GM11168 (cell line): ENCODE data around the gene BAIAP2L2.
"Not testable (repeated sequence)": the region's sequence is repeated elsewhere in the genome, so short reads cannot be mapped to it uniquely, and the experiment has no call there.

Source experiments
- in situ Hi-C: fragments of 300-500 bp; cut with MboI; formaldehyde crosslinking; loops from one replicate; pipeline ENCODE4 v1.12.0; 2022; ENCODE audit warnings: low sequenced_read_pairs; ENCODE audit not compliant: unreplicated experiment

Gene BAIAP2L2

GRCh38 chr22:38110008-38110862, at the start of gene BAIAP2L2:
BAIAP2L2 (minus strand) TSS chr22:38110684; CDS start chr22:38110525, 159 bp downstream.
- in situ Hi-C loops = no loop called here

GRCh38 chr22:38155703-38156102, 45.2 kb upstream of the BAIAP2L2 start:
- in situ Hi-C loops = no loop called here

- in situ Hi-C loops = not testable (repeated sequence)
These were observed 44.1 kb upstream of the BAIAP2L2 start for GRCh38 chr22:38154563-38154915.

- in situ Hi-C loops = no loop called here
These were observed 43.5 kb upstream of the BAIAP2L2 start for GRCh38 chr22:38153821-38154562.

GRCh38 chr22:38151126-38151500, 40.6 kb upstream of the BAIAP2L2 start:
- in situ Hi-C loops = no loop called here

- in situ Hi-C loops = no loop called here
These were observed 37.8 kb upstream of the BAIAP2L2 start for GRCh38 chr22:38148245-38148644.

- in situ Hi-C loops = not testable (repeated sequence)
These were observed 35.7 kb upstream of the BAIAP2L2 start for GRCh38 chr22:38146166-38146565.

GRCh38 chr22:38144025-38144405, 33.5 kb upstream of the BAIAP2L2 start:
- in situ Hi-C loops = no loop called here

- in situ Hi-C loops = no loop called here
These were observed 32.1 kb upstream of the BAIAP2L2 start for GRCh38 chr22:38142606-38143005.

GRCh38 chr22:38141217-38141973, 30.9 kb upstream of the BAIAP2L2 start:
- in situ Hi-C loops = no loop called here

GRCh38 chr22:38139901-38140300, 29.4 kb upstream of the BAIAP2L2 start:
- in situ Hi-C loops = no loop called here

- in situ Hi-C loops = no loop called here
These were observed 28.5 kb upstream of the BAIAP2L2 start for GRCh38 chr22:38138961-38139360.

GRCh38 chr22:38137876-38138687, 27.6 kb upstream of the BAIAP2L2 start:
- in situ Hi-C loops = no loop called here

GRCh38 chr22:38136607-38137006, 26.1 kb upstream of the BAIAP2L2 start:
- in situ Hi-C loops = no loop called here

- in situ Hi-C loops = no loop called here
These were observed 24.7 kb upstream of the BAIAP2L2 start for GRCh38 chr22:38135133-38135706.

GRCh38 chr22:38133331-38133730, 22.8 kb upstream of the BAIAP2L2 start:
- in situ Hi-C loops = no loop called here

GRCh38 chr22:38132794-38133193, 22.3 kb upstream of the BAIAP2L2 start:
- in situ Hi-C loops = no loop called here

- in situ Hi-C loops = no loop called here
These were observed 21.7 kb upstream of the BAIAP2L2 start for GRCh38 chr22:38132136-38132535.

GRCh38 chr22:38131399-38131798, 20.9 kb upstream of the BAIAP2L2 start:
- in situ Hi-C loops = no loop called here

- in situ Hi-C loops = no loop called here
These were observed 19.4 kb upstream of the BAIAP2L2 start for GRCh38 chr22:38129856-38130255.
